K562 (cell line): Measurements from ENCODE around the gene HLA-DQA2. TPM values are rescaled to one million over a fixed set of nuclear protein-coding genes. Genes with fewer than 3 reads are reported as not detected.
A peak's percentile ranks its signal among the peaks of the same experiment; 100 is the strongest.

Source experiments
- ATAC-seq: fragments of 200-7000 bp; cut with Tn5 transposase; 3 replicates; pipeline ENCODE4 v1.9.1; 2020; ENCODE audit warnings: moderate library complexity
- BruUV-seq: library from RNA; stranded (reverse); fragments of 400-500 nt; replicated peaks from 2 replicates; lab custom pipeline; 2021; lab: Mats Ljungman, UMichigan
- CTCF ChIA-PET: fragments of 300-600 bp; formaldehyde crosslinking; extraction: SDS; loops from one replicate; lab custom pipeline; 2021; ENCODE audit warnings: low intra/inter-chr PET ratio; lab: Yijun Ruan, JAX
- POLR2A ChIA-PET: fragments of 300-600, 350-650 bp; sonication (Branson Sonifier 250); formaldehyde crosslinking; extraction: SDS; loops from one replicate; lab custom pipeline; 2021; ENCODE audit warnings: antibody characterized with exemption, inconsistent platforms; lab: Yijun Ruan, JAX
- DNase-seq, 4 experiments: peaks; one replicate each; pipeline versions ENCODE4 v3.0.0 to v3.0.0-alpha.2; 2011 to 2018; ENCODE audit warnings: low spot score in 3 of 4, mixed read lengths in 3 of 4; ENCODE audit errors: extremely low read depth in 1 of 4
- FAIRE-seq: peaks from 2 replicates; lab custom pipeline; 2011; peaks lifted over from hg19 to GRCh38; lab: Jason Lieb, UNC
- H2AFZ ChIP-seq: 2 replicates; pipeline ENCODE4 v1.6.0; 2011; ENCODE audit warnings: low read depth, low read length, control low read depth, inconsistent platforms
- H3K27ac ChIP-seq: fragments of 200-600 bp; 3 replicates; pipeline ENCODE4 v1.8.0; 2011; ENCODE audit warnings: low read depth, mild to moderate bottlenecking, control low read depth, inconsistent platforms, low read length, moderate library complexity, mixed read lengths; ENCODE audit errors: extremely low read depth
- H3K27me3 ChIP-seq, 2 experiments: fragments of 300-600 bp in 1 of 2; 2 replicates in 1 of 2; 3 replicates in 1 of 2; pipeline versions ENCODE4 v1.6.0 to v1.8.0; 2011; ENCODE audit warnings: inconsistent platforms in 2 of 2, low read length in 2 of 2, mild to moderate bottlenecking in 1 of 2, mixed read lengths in 1 of 2, moderate library complexity in 1 of 2; ENCODE audit not compliant: control insufficient read depth in 2 of 2, insufficient read depth in 2 of 2
- H3K36me3 ChIP-seq: fragments of 300-600 bp; 3 replicates; pipeline ENCODE4 v1.8.0; 2011; ENCODE audit warnings: mild to moderate bottlenecking, low read length, inconsistent platforms; ENCODE audit not compliant: control insufficient read depth, insufficient read depth
- H3K4me1 ChIP-seq, 2 experiments: fragments of 200-600 bp in 1 of 2; replicated peaks in 1 of 2; 2 replicates in 1 of 2; 3 replicates in 1 of 2; pipeline versions ENCODE4 v1.5.1 to v1.8.0; 2011; ENCODE audit warnings: inconsistent platforms in 2 of 2, low read length in 2 of 2, mild to moderate bottlenecking in 1 of 2, mixed read lengths in 1 of 2, moderate library complexity in 1 of 2; ENCODE audit not compliant: control insufficient read depth in 2 of 2, insufficient read depth in 2 of 2
- H3K4me2 ChIP-seq: 2 replicates; pipeline ENCODE4 v1.6.1; 2011; ENCODE audit warnings: low read length, control low read depth, inconsistent platforms, mixed read lengths; ENCODE audit not compliant: insufficient read depth
- H3K4me3 ChIP-seq: fragments of 200-600 bp; sonication (generic), shearing (Covaris generic); 2 replicates; pipeline ENCODE4 v1.5.1; 2016; ENCODE audit warnings: control low read depth, inconsistent platforms
- H3K79me2 ChIP-seq: fragments of 200-600 bp; 3 replicates; pipeline ENCODE4 v1.8.0; 2011; ENCODE audit warnings: low read length, inconsistent platforms; ENCODE audit not compliant: control insufficient read depth, insufficient read depth
- H3K9ac ChIP-seq, 2 experiments: 2 replicates each; pipeline versions ENCODE4 v1.6.0 to v1.6.1; 2011; ENCODE audit warnings: low read depth in 2 of 2, low read length in 2 of 2, control low read depth in 1 of 2, inconsistent platforms in 1 of 2, mild to moderate bottlenecking in 1 of 2, mixed read lengths in 1 of 2; ENCODE audit not compliant: insufficient read depth in 1 of 2
- H3K9me1 ChIP-seq: one replicate; pipeline ENCODE4 v1.6.0; 2011; ENCODE audit warnings: inconsistent platforms, mild to moderate bottlenecking, low read length, moderate library complexity; ENCODE audit not compliant: control insufficient read depth, insufficient read depth
- H3K9me3 ChIP-seq: replicated peaks from 2 replicates; pipeline ENCODE4 v1.5.1; 2011; ENCODE audit warnings: low read depth, low read length, inconsistent platforms; ENCODE audit not compliant: control insufficient read depth, insufficient read depth
- H4K20me1 ChIP-seq: replicated peaks from 2 replicates; pipeline ENCODE4 v1.6.1; 2011; ENCODE audit warnings: low read length, inconsistent platforms, mixed read lengths; ENCODE audit not compliant: control insufficient read depth, insufficient read depth
- CEBPG ChIP-seq, 3 experiments: fragments of 200-800 bp in 1 of 3; sonication (Bioruptor generic) in 1 of 3; sonication (generic) in 1 of 3; formaldehyde crosslinking in 1 of 3; IDR thresholded peaks in 2 of 3; conservative IDR thresholded peaks in 1 of 3; 2 replicates each; pipeline versions ENCODE4 v1.6.1 to v1.8.0; 2016 to 2022; ENCODE audit warnings: missing compliant biosample characterization in 2 of 3, missing genetic modification characterization in 2 of 3, mild to moderate bottlenecking in 1 of 3, missing genetic modification reagents in 1 of 3
- GABPA ChIP-seq: fragments of 200-800 bp; sonication (Bioruptor generic); conservative IDR thresholded peaks from 2 replicates; pipeline ENCODE4 v1.6.1; 2016; ENCODE audit warnings: low read depth, missing genetic modification characterization, missing compliant biosample characterization
- NR3C1 ChIP-seq: sonication (generic); formaldehyde crosslinking; IDR thresholded peaks from 2 replicates; pipeline ENCODE4 v1.8.1; 2022; ENCODE audit warnings: missing genetic modification reagents
- POLR3A ChIP-seq: IDR thresholded peaks from 2 replicates; pipeline ENCODE4 v1.6.1; 2011; ENCODE audit warnings: borderline replicate concordance, mild to moderate bottlenecking, moderate library complexity; ENCODE audit not compliant: insufficient read length, insufficient read depth; ENCODE audit errors: extremely low read depth
- POLR3G ChIP-seq: IDR thresholded peaks from 2 replicates; pipeline ENCODE4 v1.6.1; 2011; ENCODE audit not compliant: insufficient read length, insufficient replicate concordance; ENCODE audit errors: extremely low read depth
- RAD21 ChIP-seq, 2 experiments: fragments of 250-450 bp in 1 of 2; fragments of 450-650 bp in 1 of 2; sonication (Bioruptor Pico) in 1 of 2; formaldehyde crosslinking in 1 of 2; IDR thresholded peaks in 1 of 2; conservative IDR thresholded peaks in 1 of 2; 2 replicates each; pipeline versions ENCODE4 v1.4.0 to v1.8.0; 2020 to 2022; ENCODE audit warnings: mild to moderate bottlenecking in 2 of 2, moderate library complexity in 1 of 2
- STAT5B ChIP-seq: fragments of 250-450 bp; sonication (Bioruptor Pico); IDR thresholded peaks from 2 replicates; pipeline ENCODE4 v1.8.0; 2021; ENCODE audit warnings: mild to moderate bottlenecking, inconsistent platforms
- TCFL5 ChIP-seq: fragments of 250-450 bp; sonication (Bioruptor Pico); conservative IDR thresholded peaks from 2 replicates; pipeline ENCODE4 v1.6.1; 2021; ENCODE audit warnings: mild to moderate bottlenecking, moderate library complexity, matching md5 sums
- ZNF197 ChIP-seq: fragments of 200-800 bp; sonication (Bioruptor generic); IDR thresholded peaks from 2 replicates; pipeline ENCODE4 v1.6.1; 2016; ENCODE audit warnings: low read depth, missing genetic modification characterization, missing compliant biosample characterization
- ZNF717 ChIP-seq: fragments of 250-450 bp; sonication (Bioruptor Pico); IDR thresholded peaks from 2 replicates; pipeline ENCODE4 v1.5.0; 2021
- WGBS: fragments of 100-300 bp; shearing (Covaris generic); methylation state at CpG from one replicate; pipeline ENCODE4 v1.1.6; 2016; ENCODE audit warnings: low coverage, mixed read lengths; ENCODE audit not compliant: insufficient coverage; ENCODE audit errors: missing lambda C conversion rate; 5-methylcytosine and 5-hydroxymethylcytosine counted together
- in situ Hi-C: fragments of 300-500 bp; cut with MboI; formaldehyde crosslinking; loops from 4 replicates; pipeline ENCODE4 v1.15.0; 2018; ENCODE audit warnings: inconsistent platforms, mixed read lengths
- intact Hi-C: fragments of 100-400 bp; cut with micrococcal nuclease; formaldehyde crosslinking; loops from 2 replicates; pipeline ENCODE4 v1.14.2; 2022
- polyA plus RNA-seq, 8 experiments: library from polyadenylated mRNA; depleted of rRNA in 4 of 8; stranded (reverse) in 5 of 8; unstranded in 3 of 8; fragments of >200 nt; fragmentation: Nextera tagmentation in 2 of 8; fragmentation: Illumina TruSeq in 1 of 8; extraction: Ambion mirVana in 2 of 8; extraction: Trizol in 1 of 8; gene quantifications; 2 replicates each; pipeline versions ENCODE4 v1.2.1 to v1.2.3, GENCODE V29; 2011 to 2014; ENCODE audit warnings: inconsistent platforms in 1 of 8, missing spikeins in 1 of 8
- total RNA-seq, 7 experiments: library from RNA; depleted of rRNA in 6 of 7; stranded (reverse); fragments of >200 nt in 6 of 7; fragmentation: Illumina TruSeq in 2 of 7; extraction: Trizol in 2 of 7; gene quantifications; 2 replicates each; pipeline versions ENCODE4 v1.2.1 to v1.2.3, GENCODE V29; 2011 to 2021; ENCODE audit warnings: low replicate concordance in 1 of 7
- TF ChIP-seq, protein P1 (sequence below): fragments of 450-650 bp; formaldehyde crosslinking; IDR thresholded peaks from 2 replicates; pipeline ENCODE4 v1.4.0; 2022; ENCODE audit warnings: mild to moderate bottlenecking, moderate library complexity
- TF ChIP-seq, protein P2 (sequence below): sonication (generic); formaldehyde crosslinking; IDR thresholded peaks from 2 replicates; pipeline ENCODE4 v1.9.0; 2022; ENCODE audit warnings: mild to moderate bottlenecking, missing genetic modification reagents
- TF ChIP-seq, protein P3 (sequence below): sonication (generic); formaldehyde crosslinking; IDR thresholded peaks from 2 replicates; pipeline ENCODE4 v1.8.1; 2023; ENCODE audit warnings: missing genetic modification reagents, mild to moderate bottlenecking, borderline replicate concordance

Gene HLA-DQA2
- total and polyA plus RNA-seq, 9 of the 15 experiments (the other 6 are each of a cell fraction or from before 2014, with no cell fraction given), result not detected

DNA sequence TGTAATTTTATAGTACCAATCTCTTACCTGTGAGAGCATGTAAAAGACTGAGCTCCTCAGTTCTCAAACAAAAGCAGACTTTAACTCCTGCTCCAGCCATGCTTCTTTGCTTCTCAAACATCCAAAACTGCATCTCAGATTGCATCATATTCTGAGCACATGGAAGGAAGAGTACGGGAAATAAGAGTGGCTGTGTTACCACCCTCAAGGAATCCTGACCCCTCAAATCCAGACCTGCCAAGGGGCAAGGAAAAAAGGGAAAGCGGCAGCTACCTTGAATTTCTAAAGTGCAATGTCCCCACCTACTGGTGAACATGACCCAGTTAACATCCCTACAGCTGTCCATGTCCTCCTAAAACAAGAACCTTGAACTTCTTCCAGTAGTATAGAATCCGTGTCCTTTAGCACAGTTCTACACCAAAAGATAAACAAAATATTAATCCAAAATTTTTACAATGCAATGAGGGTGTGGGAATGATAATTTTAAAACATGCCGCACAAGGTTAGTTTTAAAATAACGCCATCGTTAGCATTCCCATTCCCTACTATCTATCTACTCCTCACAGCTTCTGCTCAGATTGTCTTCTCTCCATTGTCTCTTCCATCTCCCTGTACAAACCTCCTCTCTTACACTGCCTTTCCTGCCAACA is 40.7 kb upstream of the HLA-DQA2 start (continued):
- no peak for TF ChIP-seq GABPA (tag)
- no peak for TF ChIP-seq TCFL5
- no peak for TF ChIP-seq CEBPG (CRISPR knock-in tag; IDR thresholded peaks at IDR 0.05)
- TF ChIP-seq CEBPG (tag; conservative IDR thresholded peaks at IDR 0.05 in 1 of 2, IDR thresholded peaks at IDR 0.05 in 1 of 2), result peak; percentile 15 to 57; a peak in 2 of 4 replicates
- peak; percentile 80 to 84 for TF ChIP-seq RAD21 (CRISPR knock-in tag; conservative IDR thresholded peaks at IDR 0.05 in 1 of 2, IDR thresholded peaks at IDR 0.05 in 1 of 2)
- no peak for TF ChIP-seq ZNF717
- TF ChIP-seq NR3C1 (CRISPR knock-in tag), result no peak
- TF ChIP-seq, protein P1, sequence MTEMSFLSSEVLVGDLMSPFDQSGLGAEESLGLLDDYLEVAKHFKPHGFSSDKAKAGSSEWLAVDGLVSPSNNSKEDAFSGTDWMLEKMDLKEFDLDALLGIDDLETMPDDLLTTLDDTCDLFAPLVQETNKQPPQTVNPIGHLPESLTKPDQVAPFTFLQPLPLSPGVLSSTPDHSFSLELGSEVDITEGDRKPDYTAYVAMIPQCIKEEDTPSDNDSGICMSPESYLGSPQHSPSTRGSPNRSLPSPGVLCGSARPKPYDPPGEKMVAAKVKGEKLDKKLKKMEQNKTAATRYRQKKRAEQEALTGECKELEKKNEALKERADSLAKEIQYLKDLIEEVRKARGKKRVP, result 0 out of 2 replicates have a peak, but pooled peaks have one; percentile 52
- TF ChIP-seq ZNF197 (CRISPR knock-in tag), result no peak

DNA sequence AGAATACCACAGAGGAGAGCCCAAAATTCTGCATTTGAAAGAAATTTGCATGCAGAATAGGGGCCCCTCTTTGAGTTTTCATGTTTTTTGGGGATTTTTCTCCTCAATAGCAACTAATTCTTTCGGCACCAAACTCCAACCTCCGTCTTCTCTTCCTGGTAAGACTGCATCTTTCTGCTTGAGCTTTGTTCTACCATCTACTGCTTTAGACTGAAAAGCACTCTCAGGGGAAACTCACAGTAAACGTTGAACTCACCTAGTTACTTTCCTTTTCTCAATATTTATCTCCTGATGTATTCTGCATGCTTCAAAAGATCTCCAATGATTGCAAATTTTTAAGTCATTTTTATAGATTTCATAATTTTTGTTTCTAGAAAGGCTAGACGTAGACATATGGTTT is 37.8 kb upstream of the HLA-DQA2 start:
- WGBS, result 2% methylated on average over 4 of the region's 4 CpGs
- Histone ChIP-seq H3K4me2 (no peak overlapping the region), H2AFZ (no peak overlapping the region), H3K9me1 (no peaks in the 10 kb centered on the region), H3K4me1 (no peaks in the 10 kb centered on the region), H4K20me1 (no peaks in the 10 kb centered on the region), H3K4me3 (no peak overlapping the region), H3K9ac (no peak overlapping the region), H3K9me3 (no peaks in the 10 kb centered on the region), H3K79me2 (no peaks in the 10 kb centered on the region), H3K27ac (no peak overlapping the region), H3K36me3 (no peaks in the 10 kb centered on the region), H3K27me3 (peaks cover 0 to 2% of the 10 kb centered on the region in 2 experiments; a peak in 2 of 5 replicates)
- intact Hi-C loops (loop anchor here (5.0 kb wide), 4 partner anchors 84 to 456 kb away; no protein-coding TSS in a partner anchor), in situ Hi-C loops (no loop called here)
- ChIA-PET POLR2A (interaction anchor here (0.9 to 2.1 kb wide), 2 partner anchors 9 to 13 kb away, joined by 4 to 9 read pairs; no protein-coding TSS in a partner anchor), CTCF (interaction anchor here (4.1 kb wide), 1 partner anchor 290 kb away, joined by 58 read pairs; no protein-coding TSS in a partner anchor)
- DNase-seq (no peak), ATAC-seq (no peak), FAIRE-seq (no peak)
- no TSS peak for BruUV-seq
- TF ChIP-seq POLR3A (no peak), POLR3G (no peak), STAT5B (CRISPR knock-in tag) (no peak)
- TF ChIP-seq, protein P2, sequence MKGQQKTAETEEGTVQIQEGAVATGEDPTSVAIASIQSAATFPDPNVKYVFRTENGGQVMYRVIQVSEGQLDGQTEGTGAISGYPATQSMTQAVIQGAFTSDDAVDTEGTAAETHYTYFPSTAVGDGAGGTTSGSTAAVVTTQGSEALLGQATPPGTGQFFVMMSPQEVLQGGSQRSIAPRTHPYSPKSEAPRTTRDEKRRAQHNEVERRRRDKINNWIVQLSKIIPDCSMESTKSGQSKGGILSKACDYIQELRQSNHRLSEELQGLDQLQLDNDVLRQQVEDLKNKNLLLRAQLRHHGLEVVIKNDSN (CRISPR knock-in tag), result no peak
- TF ChIP-seq, protein P3, sequence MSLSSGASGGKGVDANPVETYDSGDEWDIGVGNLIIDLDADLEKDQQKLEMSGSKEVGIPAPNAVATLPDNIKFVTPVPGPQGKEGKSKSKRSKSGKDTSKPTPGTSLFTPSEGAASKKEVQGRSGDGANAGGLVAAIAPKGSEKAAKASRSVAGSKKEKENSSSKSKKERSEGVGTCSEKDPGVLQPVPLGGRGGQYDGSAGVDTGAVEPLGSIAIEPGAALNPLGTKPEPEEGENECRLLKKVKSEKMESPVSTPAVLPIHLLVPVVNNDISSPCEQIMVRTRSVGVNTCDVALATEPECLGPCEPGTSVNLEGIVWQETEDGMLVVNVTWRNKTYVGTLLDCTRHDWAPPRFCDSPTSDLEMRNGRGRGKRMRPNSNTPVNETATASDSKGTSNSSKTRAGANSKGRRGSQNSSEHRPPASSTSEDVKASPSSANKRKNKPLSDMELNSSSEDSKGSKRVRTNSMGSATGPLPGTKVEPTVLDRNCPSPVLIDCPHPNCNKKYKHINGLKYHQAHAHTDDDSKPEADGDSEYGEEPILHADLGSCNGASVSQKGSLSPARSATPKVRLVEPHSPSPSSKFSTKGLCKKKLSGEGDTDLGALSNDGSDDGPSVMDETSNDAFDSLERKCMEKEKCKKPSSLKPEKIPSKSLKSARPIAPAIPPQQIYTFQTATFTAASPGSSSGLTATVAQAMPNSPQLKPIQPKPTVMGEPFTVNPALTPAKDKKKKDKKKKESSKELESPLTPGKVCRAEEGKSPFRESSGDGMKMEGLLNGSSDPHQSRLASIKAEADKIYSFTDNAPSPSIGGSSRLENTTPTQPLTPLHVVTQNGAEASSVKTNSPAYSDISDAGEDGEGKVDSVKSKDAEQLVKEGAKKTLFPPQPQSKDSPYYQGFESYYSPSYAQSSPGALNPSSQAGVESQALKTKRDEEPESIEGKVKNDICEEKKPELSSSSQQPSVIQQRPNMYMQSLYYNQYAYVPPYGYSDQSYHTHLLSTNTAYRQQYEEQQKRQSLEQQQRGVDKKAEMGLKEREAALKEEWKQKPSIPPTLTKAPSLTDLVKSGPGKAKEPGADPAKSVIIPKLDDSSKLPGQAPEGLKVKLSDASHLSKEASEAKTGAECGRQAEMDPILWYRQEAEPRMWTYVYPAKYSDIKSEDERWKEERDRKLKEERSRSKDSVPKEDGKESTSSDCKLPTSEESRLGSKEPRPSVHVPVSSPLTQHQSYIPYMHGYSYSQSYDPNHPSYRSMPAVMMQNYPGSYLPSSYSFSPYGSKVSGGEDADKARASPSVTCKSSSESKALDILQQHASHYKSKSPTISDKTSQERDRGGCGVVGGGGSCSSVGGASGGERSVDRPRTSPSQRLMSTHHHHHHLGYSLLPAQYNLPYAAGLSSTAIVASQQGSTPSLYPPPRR, result no peak
